WERI-Rb-1 (cell line): ENCODE data around the gene C2orf49.

Source experiments
- DNase-seq: peaks from one replicate; pipeline ENCODE4 v3.0.0-alpha.2; 2020
- H3K27ac ChIP-seq: fragments of 250-450 bp; sonication (Bioruptor Pico); 2 replicates; pipeline ENCODE4 v1.5.1; 2020; ENCODE audit warnings: mild to moderate bottlenecking, moderate library complexity
- H3K27me3 ChIP-seq: fragments of 250-450 bp; sonication (Bioruptor Pico); 2 replicates; pipeline ENCODE4 v1.5.1; 2021; ENCODE audit warnings: mild to moderate bottlenecking, low read depth, moderate library complexity; ENCODE audit not compliant: insufficient read depth, severe bottlenecking
- H3K36me3 ChIP-seq: fragments of 250-450 bp; sonication (Bioruptor Pico); 2 replicates; pipeline ENCODE4 v1.5.1; 2020; ENCODE audit warnings: mild to moderate bottlenecking, moderate library complexity
- H3K4me3 ChIP-seq: 2 replicates; pipeline ENCODE4 v1.5.1; 2011; ENCODE audit warnings: low read depth, mild to moderate bottlenecking, control low read depth, low read length
- H3K9me3 ChIP-seq: fragments of 250-450 bp; sonication (Bioruptor Pico); 2 replicates; pipeline ENCODE4 v1.5.1; 2021; ENCODE audit warnings: mild to moderate bottlenecking, moderate library complexity; ENCODE audit not compliant: severe bottlenecking
- TF ChIP-seq, protein P1 (sequence below): IDR thresholded peaks from 2 replicates; pipeline ENCODE4 v1.5.1; 2011; ENCODE audit warnings: low read depth, mild to moderate bottlenecking, control low read depth, inconsistent platforms, low read length

Gene C2orf49

DNA sequence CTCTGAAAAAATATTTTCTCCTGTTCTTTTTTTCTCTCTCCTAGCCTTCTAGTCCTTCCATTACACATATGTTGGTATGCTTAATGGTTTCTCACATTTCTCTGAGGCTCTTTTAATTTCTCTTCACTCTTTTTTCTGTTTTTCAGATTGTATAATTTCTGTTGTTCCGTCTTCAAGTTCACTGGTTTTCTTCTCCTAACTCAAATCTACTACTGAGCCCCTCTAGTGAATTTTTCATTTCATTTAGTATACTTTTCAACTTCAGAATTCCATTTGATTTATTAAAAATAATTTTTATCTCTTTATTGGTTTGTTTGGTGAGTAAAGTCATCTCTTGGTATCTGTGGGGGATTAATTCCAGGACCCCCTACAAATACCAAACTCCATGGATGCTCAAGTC is 19.8 kb downstream of the C2orf49 start:
- TF ChIP-seq, protein P1, sequence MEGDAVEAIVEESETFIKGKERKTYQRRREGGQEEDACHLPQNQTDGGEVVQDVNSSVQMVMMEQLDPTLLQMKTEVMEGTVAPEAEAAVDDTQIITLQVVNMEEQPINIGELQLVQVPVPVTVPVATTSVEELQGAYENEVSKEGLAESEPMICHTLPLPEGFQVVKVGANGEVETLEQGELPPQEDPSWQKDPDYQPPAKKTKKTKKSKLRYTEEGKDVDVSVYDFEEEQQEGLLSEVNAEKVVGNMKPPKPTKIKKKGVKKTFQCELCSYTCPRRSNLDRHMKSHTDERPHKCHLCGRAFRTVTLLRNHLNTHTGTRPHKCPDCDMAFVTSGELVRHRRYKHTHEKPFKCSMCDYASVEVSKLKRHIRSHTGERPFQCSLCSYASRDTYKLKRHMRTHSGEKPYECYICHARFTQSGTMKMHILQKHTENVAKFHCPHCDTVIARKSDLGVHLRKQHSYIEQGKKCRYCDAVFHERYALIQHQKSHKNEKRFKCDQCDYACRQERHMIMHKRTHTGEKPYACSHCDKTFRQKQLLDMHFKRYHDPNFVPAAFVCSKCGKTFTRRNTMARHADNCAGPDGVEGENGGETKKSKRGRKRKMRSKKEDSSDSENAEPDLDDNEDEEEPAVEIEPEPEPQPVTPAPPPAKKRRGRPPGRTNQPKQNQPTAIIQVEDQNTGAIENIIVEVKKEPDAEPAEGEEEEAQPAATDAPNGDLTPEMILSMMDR: no peak
- Histone ChIP-seq H3K27ac (no peak overlapping the region), H3K27me3 (no peaks in the 10 kb centered on the region), H3K36me3 (peaks cover 34% of the 10 kb centered on the region), H3K9me3 (no peaks in the 10 kb centered on the region), H3K4me3 (no peak overlapping the region)
- DNase-seq: no peak

DNA sequence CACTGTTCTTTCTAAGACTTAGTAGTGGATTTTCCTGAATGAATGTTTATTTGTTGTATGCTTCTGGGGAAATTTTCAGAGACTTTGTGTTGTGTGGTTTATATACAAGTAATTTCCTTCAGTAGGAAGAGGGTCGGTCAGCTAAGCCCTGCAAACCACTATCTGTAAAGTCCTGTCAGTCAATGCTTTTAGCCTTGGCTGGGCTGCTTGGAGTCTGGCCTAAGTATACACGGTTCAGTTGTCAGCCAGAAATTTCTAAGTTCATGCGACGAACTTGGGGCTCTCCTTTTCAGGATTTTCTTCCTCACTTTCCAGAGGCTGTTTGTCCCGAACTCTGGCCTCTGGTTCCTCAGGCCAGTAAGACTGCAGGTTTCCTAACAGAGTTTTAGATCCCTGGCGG is 21.3 kb downstream of the C2orf49 start:
- Histone ChIP-seq H3K4me3 (no peak overlapping the region), H3K27me3 (no peaks in the 10 kb centered on the region), H3K9me3 (no peaks in the 10 kb centered on the region), H3K36me3 (peaks cover 34% of the 10 kb centered on the region), H3K27ac (no peak overlapping the region)
- no peak for DNase-seq
- TF ChIP-seq, protein P1: no peak

DNA sequence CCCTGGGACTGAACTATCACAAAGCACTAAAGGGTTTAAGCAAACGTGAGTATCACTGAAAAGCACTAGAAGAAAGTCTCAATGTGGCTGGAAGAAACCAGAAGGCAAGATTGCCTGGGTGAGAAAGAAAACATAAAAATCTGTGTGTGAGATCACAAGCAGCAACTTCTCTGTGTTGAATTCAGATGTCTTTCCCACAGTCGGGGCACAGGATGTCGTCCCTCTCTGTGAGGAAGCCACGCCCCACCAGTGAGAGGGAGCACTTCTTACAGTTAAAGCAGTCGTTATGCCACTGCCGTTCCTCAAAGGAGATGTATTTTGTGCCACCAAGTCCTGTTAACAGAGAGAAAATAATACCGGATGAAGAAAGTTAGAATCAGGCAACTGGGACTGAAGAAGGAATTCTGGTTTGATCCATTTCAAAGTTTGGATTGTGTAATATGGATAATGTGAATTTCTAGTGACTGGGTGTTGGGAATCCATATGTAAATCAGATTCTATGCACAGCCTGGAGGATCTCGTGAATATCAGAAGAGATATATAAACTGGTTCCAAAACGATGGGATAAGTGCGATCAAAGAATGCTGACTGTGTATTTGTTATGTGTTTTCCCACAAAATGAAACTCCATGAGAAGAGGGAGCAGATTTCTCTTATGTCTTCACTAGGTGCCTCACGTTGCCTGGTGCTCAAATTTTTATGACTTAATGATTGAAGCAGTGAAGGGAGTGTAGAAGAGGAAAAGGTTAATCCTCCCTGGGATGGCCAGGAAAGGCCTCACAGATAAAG is 24.0 kb downstream of the C2orf49 start:
- DNase-seq: no peak
- TF ChIP-seq, protein P1: no peak
- H3K9me3 ChIP-seq: no peaks in the 10 kb centered on the region
- H3K27me3 ChIP-seq: no peaks in the 10 kb centered on the region
- H3K4me3 ChIP-seq: no peak overlapping the region
- H3K27ac ChIP-seq: no peak overlapping the region
- peaks cover 26% of the 10 kb centered on the region for H3K36me3 ChIP-seq

DNA sequence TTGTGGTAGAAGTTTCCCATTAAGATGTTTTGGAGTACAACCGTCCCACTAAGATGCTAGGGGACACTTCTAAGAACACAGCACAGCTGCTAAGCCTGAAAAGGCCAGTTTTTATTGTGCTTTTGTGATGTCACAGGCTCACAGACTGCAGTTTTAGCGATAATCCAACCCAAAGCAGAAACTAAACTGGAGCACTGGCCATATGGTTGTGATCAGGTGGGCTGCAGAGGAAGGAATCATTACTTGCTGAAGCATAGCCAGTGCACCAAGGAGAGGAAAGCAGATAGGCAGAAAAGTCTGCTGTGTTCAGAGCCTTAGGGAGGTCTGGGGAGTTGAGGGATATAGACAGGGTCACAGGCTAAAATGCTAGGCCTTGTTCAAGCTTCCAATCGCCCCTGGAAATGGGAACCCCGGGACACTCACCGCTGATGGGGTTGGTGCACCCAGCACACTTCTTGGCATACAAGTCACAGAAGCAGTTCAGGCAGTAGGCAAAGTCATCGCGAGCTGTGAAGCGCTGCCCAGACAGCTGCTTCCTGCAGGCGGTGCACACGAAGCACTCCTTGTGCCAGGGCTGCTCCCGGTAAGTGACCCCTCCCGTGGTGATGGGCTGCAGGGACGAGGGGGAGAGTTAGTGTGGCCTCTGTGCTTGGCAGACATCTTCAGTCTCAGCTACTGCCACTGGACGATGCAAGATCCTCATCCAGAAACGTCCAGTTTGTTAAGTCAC is 25.7 kb downstream of the C2orf49 start:
- Histone ChIP-seq H3K36me3 (peaks cover 11% of the 10 kb centered on the region), H3K9me3 (no peaks in the 10 kb centered on the region), H3K4me3 (no peak overlapping the region), H3K27me3 (no peaks in the 10 kb centered on the region), H3K27ac (no peak overlapping the region)
- TF ChIP-seq, protein P1: no peak
- DNase-seq: no peak

DNA sequence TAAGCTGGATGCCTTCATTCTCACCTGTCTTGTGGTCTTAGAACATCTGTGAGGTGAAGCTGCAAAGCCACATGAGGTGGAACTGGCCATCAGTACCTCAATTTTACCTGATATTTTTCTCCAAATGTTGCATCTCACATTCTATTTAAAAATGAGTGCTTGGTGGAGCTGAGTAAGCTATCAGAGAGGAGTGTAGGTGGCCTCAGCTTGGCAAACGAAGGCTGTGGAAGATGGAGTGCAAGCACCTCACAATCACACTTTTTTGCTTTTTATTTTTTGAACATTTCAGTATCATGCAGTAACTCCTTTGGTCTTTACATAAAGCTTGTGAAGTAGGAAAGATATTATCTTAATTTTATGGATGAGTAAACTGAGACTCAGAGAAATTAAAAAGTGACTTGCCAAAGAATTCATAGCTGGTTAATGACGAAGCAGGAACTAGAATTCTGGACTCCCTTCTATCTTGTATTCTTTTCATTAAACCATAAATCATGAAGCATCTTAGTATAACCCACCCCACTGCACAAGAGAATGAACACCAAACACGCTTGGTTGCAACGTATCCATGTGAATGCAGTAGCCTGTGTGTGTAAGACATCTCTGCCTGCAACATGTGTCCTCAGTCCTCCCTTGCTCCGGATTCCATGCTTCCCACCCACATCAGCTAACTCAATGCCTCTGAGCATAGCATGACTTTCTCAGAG is 27.2 kb downstream of the C2orf49 start:
- Histone ChIP-seq H3K27me3 (no peaks in the 10 kb centered on the region), H3K4me3 (no peak overlapping the region), H3K27ac (no peak overlapping the region), H3K9me3 (no peaks in the 10 kb centered on the region), H3K36me3 (peaks cover 9% of the 10 kb centered on the region)
- TF ChIP-seq, protein P1: no peak
- DNase-seq: no peak
